Lower leg skin (tissue), 4 donors: Measurements from ENCODE around the gene RIMS4. TPM values are rescaled to one million over a fixed set of nuclear protein-coding genes. Genes with fewer than 3 reads are reported as not detected.

ENCODE experiments used
- DNase-seq, 2 donors: peaks; one replicate each; pipeline ENCODE4 v3.0.0-alpha.2; 2019; ENCODE audit warnings: low spot score in 2 of 2
- H3K4me3 ChIP-seq: fragments of 200-600 bp; sonication (generic); 2 replicates; pipeline ENCODE4 v1.5.1; 2017; ENCODE audit warnings: mild to moderate bottlenecking, low read depth; ENCODE audit not compliant: poor library complexity, severe bottlenecking
- POLR2A ChIP-seq, 2 donors: fragments of 450-650 bp; IDR thresholded peaks; one replicate each; pipeline ENCODE4 v1.6.1; 2016 to 2017; ENCODE audit warnings: antibody characterized with exemption in 2 of 2, mild to moderate bottlenecking in 1 of 2, moderate library complexity in 1 of 2
- WGBS, 2 donors: methylation state at CpG; one replicate each; pipeline ENCODE4 v1.1.5; 2018; 5-methylcytosine and 5-hydroxymethylcytosine counted together
- intact Hi-C: fragments of 100-400 bp; cut with DNase I; formaldehyde crosslinking; loops from one replicate; pipeline ENCODE4 v1.15.0; 2023; ENCODE audit warnings: low total_unique reads
- total RNA-seq, 4 donors: library from RNA; depleted of rRNA; stranded (reverse); fragments of >200 nt; gene quantifications; one replicate each; pipeline ENCODE4 v1.1.0, GENCODE V29; 2016
- TF ChIP-seq, protein P1 (sequence below), 3 donors: fragments of 450-650 bp; IDR thresholded peaks; one replicate each; pipeline ENCODE4 v1.5.1; 2016; ENCODE audit warnings: antibody characterized with exemption in 3 of 3, mild to moderate bottlenecking in 3 of 3, moderate library complexity in 2 of 3

RIMS4 gene
- total RNA-seq, 4 donors from 2014 or later: 0.12 to 0.91 (median 0.39) TPM; not detected in 1

DNA sequence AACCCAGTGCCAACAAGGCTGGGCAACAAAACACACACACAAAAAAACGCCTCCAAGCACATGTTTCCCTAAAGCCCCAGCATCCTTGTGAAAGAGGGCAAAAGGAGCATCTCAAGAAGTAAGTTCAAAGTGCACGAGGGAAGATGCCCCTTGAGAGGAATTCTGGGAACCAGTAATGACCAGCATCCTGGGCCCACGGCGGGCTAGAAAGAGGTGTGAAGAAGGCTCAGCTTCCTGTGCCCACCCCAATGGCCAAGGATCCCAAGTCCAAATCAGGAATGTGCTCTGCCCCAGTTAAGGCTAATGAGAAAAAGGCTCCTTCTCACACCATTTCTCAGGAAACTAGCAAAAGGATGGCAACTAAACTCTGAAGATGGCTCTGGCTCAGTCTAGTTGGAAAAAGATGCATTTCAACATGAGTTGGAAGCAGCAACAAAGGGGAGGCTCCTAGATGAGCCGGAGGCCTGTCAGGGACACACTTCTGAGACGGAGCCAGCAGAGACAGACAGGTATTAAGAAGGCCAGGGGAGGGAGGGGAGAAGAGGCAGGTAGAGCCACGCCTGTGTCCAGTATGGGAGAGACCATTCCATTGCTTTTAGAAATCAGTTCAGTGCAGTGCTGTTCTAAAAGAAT is 3.2 kb downstream of the RIMS4 start:
- peak in 1 of 2 donors; percentile 66 for DNase-seq
- no peak overlapping the region for H3K4me3 ChIP-seq
- TF ChIP-seq POLR2A (IDR thresholded peaks at IDR 0.05): no peak
- TF ChIP-seq, protein P1, sequence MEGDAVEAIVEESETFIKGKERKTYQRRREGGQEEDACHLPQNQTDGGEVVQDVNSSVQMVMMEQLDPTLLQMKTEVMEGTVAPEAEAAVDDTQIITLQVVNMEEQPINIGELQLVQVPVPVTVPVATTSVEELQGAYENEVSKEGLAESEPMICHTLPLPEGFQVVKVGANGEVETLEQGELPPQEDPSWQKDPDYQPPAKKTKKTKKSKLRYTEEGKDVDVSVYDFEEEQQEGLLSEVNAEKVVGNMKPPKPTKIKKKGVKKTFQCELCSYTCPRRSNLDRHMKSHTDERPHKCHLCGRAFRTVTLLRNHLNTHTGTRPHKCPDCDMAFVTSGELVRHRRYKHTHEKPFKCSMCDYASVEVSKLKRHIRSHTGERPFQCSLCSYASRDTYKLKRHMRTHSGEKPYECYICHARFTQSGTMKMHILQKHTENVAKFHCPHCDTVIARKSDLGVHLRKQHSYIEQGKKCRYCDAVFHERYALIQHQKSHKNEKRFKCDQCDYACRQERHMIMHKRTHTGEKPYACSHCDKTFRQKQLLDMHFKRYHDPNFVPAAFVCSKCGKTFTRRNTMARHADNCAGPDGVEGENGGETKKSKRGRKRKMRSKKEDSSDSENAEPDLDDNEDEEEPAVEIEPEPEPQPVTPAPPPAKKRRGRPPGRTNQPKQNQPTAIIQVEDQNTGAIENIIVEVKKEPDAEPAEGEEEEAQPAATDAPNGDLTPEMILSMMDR (IDR thresholded peaks at IDR 0.05): no peak
- intact Hi-C loops: no loop called here
- 52 to 66% methylated on average over 7 of the region's 7 CpGs for WGBS, 2 donors

DNA sequence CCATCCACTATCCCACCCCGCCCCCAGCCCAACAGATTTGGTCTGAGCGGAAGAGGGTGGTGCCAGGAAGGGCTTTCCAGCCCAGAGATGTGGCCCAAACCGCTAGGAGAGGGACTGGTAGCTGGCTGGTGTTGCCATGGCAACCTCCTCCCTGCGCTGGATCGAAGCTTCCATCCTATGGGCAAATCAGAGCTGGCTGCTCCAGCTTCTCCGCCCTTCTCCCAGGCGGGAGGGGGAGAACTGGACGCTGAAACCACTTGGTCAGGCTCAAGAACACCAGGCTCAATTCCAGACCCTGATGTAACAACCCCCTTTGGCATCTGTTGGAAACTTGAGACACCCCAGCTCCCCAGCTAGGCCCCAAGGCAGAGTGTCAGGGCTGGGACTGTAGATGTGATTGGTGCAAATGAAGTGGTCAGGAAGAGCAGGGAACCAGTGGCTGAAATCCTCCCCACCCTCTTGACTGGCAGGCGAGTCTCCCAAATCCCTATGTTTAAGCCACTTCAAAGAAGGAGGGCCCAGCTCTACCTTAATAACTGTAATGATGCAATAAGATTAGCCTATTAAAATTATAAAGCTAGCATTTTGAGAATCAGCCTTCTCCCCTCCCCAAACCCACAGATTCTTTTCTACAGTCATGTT is 4.2 kb downstream of the RIMS4 start:
- peak; percentile 18 to 79 for DNase-seq
- no peak for TF ChIP-seq POLR2A (IDR thresholded peaks at IDR 0.05)
- TF ChIP-seq, protein P1 (IDR thresholded peaks at IDR 0.05): no peak
- no peak overlapping the region for H3K4me3 ChIP-seq
- 22 to 27% methylated on average over 9 of the region's 9 CpGs for WGBS, 2 donors
- intact Hi-C loops: no loop called here

DNA sequence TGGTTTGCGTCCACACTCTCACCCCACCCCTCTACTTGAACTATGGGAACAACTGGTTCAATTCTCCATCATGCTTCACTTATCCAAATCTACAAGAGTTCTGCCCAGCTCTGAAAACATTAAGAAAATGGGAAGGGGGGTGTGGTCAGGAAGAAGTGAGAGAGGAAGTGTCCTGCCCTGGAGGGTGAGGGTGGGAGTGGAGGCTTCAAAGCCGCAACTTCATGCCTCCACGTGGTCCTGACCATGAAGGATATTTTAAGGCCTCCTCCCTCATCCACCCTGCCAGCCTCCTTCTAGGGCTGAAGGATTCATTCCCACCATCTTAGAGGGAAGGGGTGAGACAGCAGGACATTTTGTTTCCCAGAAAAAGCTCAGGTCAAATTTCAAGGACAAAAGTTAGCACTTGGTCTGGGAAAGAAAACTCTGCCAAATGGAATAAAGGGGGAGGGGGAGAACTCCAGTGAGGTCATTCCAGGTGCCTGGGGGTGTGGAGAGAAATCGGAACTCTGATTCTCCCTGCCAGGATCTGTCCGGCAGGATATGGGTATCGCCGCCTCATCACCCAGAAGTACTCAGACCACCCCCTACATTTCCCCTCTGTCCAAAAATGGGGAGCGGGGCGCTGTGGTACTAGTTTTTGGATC is 4.9 kb downstream of the RIMS4 start:
- no peak for TF ChIP-seq POLR2A (IDR thresholded peaks at IDR 0.05)
- TF ChIP-seq, protein P1 (IDR thresholded peaks at IDR 0.05): no peak
- H3K4me3 ChIP-seq: no peak overlapping the region
- peak in 1 of 2 donors; percentile 20 for DNase-seq
- intact Hi-C loops: no loop called here
- WGBS, 2 donors: 54 to 61% methylated on average over 9 of the region's 9 CpGs

DNA sequence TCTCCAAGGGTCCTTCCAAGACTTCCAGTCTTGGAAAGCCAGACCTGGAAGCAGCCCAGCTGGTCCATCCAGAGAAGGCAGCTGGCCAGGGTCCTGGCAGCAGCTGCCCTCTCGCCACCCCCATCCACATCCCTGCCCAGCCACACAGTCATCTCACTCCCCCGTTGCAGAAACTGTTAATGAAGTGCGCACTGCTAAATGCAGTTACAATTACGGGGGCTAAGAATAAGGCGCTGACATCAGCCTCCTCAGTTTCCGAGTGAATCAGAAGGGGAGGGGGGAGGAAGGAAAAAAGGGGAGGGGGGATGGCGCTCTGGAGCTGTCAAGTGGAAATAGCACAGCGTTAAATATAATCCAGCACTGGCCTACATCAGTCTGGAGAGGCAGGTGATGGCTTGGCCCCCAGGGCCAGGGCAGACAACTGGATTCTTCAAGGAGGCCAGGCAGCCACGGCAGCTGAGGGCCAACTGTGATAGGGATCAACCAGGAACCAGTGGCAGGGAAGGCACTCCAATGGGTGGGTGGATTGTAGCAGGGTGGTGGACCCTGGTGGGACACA is 6.9 kb downstream of the RIMS4 start:
- intact Hi-C loops: no loop called here
- DNase-seq: no peak
- 43 to 45% methylated on average over 9 of the region's 9 CpGs for WGBS, 2 donors
- no peak for TF ChIP-seq POLR2A (IDR thresholded peaks at IDR 0.05)
- TF ChIP-seq, protein P1 (IDR thresholded peaks at IDR 0.05): no peak
- H3K4me3 ChIP-seq: no peak overlapping the region

DNA sequence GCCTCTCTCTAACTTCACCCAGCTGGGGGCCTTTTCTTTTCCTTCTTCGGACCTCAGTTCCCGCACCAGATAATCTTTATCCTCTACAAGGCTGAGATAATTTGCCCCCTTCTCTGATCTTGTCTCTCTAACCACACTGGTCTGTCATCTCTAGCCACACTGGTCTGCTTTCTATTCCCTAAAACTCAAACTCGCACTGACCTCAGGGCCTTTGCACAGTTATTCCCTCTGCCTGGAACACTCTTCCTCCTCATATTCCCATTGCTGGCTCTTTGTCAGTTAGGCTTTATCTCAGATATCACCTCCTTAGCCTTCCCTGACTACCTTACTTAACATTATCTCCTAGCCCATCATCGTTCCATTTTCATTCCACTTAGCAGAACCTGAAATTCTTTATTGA is 7.6 kb downstream of the RIMS4 start:
- no peak overlapping the region for H3K4me3 ChIP-seq
- intact Hi-C loops: no loop called here
- no peak for TF ChIP-seq POLR2A (IDR thresholded peaks at IDR 0.05)
- TF ChIP-seq, protein P1 (IDR thresholded peaks at IDR 0.05): no peak
- 85 to 93% methylated on average over 4 of the region's 4 CpGs for WGBS, 2 donors
- no peak for DNase-seq
